HG03064 (cell line): ENCODE results near the gene ANKRD37.
A peak's percentile ranks its signal among the peaks of the same experiment; 100 is the strongest.

Experiments used
- ATAC-seq: cut with Tn5 transposase; IDR thresholded peaks from one replicate; pipeline ENCODE4 v1.9.1; 2021; ENCODE audit warnings: low read depth; ENCODE audit not compliant: unreplicated experiment

ANKRD37 gene

GRCh38 chr4:185412412-185412811, 15.8 kb downstream of the ANKRD37 start:
- ATAC-seq: no peak

- ATAC-seq: no peak
Measured at GRCh38 chr4:185416955-185417354, 20.3 kb downstream of the ANKRD37 start.

DNA sequence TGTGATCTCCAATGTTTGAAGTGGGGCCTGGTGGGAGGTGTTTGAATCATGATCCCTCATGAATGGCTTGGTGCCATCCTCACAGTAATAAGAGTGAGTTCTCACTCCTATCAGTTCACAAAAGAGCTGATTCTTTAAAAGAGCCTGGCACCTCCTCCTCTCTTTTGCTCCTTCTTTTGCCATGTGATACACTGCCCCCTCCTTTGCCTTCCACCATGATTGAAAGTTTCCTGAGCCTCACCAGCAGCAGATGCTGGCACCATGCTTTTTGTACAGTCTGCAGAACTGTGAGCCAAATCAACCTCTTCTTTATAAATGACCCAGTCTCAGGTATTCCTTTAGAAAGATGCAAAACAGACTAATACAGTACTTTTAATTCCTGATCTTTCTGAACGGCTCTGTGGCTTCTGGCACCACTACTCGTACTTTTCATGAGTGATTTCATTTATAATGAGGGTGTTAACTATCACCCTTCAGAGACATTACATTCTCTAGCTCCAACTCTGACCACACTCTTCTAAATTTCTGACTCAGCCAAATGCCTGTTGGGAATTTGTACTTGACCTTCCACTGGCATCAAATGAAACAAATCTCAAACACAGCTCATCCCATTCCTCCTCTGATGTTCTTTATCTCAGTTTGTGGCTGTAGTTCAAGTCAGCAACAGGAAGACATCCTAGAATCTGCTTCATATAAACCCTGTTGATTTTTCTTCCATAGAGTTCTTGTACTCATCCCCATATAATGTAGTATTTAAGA, 24.9 kb downstream of the ANKRD37 start:
- no peak for ATAC-seq

DNA sequence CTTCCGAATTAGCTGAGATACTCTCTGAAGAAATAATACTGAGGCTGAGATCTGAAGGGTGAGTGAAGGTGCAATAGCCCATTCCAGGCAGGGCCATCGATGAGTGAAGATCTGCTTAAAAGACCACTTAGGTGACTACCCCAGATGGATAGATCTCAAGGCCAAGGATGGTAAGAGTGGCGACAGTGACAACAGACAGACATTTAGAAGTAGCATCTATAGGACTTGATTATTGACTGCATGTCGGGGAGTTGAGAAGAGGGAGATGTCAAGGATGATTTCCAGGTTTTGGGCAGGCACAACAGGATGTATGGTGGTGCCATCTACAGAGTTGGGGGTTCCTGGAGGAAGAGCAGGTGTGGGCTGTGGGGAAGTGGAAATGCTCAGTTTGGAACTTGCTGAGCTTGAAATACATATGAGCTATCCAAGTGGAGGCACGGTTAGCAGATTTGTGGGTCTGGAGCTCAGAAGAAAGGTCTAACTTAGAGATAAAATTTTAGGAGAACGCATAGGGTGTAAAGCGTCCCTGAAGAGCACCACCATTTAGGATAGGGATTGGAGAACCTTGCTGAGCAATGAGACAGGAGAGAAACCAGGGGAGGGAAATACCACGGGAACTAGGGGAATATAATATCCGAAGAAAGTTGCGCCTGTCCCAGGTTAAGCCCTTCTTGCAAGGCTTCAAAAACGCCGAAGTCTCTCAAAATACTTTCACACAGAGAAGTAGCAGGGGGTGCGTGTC, 28.4 kb downstream of the ANKRD37 start:
- ATAC-seq: no peak

DNA sequence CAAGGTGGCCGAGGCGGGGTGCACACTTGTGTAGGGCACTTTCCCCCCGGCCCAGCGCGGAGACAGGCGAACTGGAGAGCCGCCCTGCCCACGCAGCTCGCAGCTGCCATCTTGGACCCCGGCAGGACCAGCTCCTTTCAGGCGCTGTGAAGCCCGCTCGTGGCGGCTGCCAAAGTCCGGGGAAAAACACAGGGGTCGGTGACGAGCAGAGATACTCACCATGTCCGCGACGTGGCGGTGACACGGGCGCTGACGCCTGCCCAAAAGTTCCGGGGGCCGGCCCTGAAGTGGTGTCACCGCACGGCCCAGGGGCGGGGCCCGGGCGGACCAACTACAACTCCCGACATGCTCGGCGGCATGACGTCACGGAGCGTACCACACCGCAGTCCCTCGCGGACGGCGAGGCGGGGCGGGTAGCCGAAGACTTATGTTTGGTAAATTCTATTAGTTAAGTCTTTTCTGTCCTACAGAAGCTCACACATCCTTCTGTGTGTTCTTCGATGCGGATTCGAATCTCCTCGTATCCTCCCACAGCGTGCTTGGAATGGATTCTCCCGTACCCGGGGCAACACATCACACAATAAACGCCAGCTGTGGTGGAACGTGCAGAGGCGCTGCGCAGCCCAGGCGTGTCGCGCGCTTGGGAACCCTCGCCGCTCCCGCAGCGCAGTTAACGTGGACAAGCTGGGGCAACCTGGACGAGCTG, 29.2 kb downstream of the ANKRD37 start, which contains the start of gene UFSP2:
Gene UFSP2 (minus strand): TSS at position 318 of the 706 bp plus-strand sequence. CDS start 96 bp downstream, at position 222.
- ATAC-seq: peak; percentile 96

GRCh38 chr4:185426960-185427688, 30.5 kb downstream of the ANKRD37 start:
- no peak for ATAC-seq

DNA sequence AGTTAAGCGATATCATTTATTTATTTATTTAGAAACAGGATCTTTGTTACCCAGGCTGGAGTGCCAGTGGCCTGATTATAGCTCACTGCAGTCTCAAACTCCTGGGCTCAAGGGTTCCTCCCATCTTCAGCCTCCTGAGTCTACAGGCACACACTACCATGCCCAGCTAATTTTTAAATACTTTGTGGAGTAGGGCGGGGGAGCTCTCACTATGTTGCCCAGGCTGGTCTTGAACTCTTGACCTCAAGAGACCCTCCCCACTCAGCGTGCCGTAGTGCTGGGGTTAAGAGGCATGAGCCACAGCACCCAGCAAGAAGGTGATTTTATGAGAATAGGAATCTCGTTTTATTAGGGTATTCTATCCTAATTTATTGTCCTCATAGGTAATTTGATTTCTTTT, 33.0 kb downstream of the ANKRD37 start:
- no peak for ATAC-seq

- no peak for ATAC-seq
Measured at GRCh38 chr4:185435466-185435865, 38.8 kb downstream of the ANKRD37 start.

GRCh38 chr4:185437809-185438208, 41.2 kb downstream of the ANKRD37 start:
- ATAC-seq: no peak

DNA sequence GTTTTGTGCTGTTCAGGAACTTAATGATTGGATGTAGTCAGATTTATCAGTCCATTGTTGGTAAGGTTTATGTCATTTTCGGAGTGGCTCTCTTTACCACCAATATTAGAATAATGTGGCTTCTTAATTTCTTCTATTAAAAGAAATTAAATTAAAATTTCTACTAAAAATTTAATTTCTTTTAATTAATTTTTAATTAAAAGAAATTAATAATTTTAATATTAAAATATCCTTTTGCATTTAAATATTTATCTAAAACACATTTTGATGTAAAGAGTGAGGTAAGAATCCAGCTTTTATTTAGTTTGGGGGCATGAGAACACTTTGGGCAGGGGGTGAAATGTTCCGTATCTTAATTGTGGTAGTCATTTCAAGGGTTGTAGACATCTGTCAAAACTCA, 44.8 kb downstream of the ANKRD37 start:
- ATAC-seq: no peak

- no peak for ATAC-seq
Measured at GRCh38 chr4:185445209-185445608, 48.6 kb downstream of the ANKRD37 start.
